DMS114 treated with DMSO at 0.1 percent for 48 hours (cell line): ENCODE measurements around the gene LRRC1.
"Not testable (repeated sequence)": the region's sequence is repeated elsewhere in the genome, so short reads cannot be mapped to it uniquely, and the experiment has no call there.

Experiments
- DNase-seq: peaks from one replicate; lab custom pipeline; 2025; ENCODE audit not compliant: unreplicated experiment; lab: John Stamatoyannopoulos, UW

The LRRC1 gene

GRCh38 chr6:53792016-53792415 lies 2.8 kb upstream of the LRRC1 start:
- no peak for DNase-seq

DNA sequence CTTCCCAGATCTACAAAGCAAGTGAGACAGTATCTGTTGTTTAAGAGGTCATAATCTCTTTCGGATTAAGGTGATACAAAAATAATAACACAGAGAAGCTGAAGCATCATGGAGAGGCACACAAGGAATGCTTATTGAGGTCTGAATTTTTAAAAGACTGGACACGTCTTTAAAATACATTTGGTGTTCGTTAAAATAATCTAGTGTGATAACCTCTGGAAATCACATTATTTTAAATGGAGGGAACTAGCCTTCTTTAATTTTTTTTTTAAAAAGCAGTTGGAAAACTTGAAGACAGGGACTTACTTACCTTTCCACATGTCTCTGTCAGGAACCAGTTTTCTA lies 1.9 kb upstream of the LRRC1 start:
- DNase-seq = no peak

DNA sequence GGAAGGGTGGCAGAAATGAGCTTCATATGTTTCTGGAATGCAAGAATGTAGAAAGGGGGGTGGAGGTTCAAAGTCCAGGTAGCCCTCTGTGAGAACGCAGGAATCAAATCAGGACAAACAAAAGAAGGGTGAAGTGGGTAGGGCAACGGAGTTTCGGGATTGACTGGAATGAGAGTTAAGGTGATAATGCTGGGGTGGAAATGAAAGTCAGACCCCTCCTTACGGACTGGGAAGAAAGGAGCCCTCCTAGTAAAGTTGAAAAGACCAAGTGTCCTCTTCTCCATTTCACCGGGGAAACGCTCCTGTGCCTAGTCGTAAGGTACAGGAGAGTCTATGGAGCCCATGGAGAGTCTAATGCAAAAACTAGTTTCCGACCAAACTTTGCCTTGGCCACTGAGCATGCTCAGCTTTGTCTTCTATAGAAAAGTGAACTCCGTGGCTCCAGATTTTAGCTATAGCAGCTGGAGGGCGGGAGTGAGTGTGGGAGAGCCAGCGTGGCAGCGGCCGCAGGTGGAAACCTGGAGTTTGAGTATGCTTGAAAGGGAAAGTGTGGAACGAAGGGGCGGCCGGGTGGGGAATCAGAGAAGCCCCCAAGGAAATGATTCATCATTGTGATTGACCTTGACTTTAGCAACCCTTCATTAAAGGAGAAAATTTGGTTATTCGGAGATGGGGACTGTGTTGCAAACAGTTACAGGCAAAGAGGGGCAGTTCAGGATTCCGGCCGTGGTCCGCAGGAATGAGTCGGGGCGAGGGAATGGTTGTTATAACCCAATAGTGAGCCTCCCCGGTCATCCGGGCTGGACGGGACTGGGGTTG lies 1.3 kb upstream of the LRRC1 start:
- peak; percentile 73 for DNase-seq

- DNase-seq = peak; percentile 66
These were observed 577 bp upstream of the LRRC1 start for GRCh38 chr6:53794137-53794719.

DNA sequence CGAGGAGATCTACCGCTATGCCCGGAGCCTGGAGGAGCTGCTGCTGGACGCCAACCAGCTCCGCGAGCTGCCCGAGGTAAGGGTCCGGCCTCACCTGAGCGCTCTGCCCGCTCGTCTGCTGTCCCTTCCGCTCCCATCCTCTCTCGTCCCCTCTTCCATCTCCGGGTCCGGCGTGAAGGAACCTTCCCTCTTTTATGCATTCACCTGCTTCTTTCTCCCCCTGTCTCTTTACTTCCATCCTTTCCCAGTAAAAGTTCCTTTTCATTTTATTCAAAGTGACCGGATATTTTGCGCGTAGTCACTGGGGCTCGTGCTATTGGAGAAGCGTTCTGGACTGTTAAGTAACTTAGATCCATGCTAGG lies 516 bp downstream of the LRRC1 start:
- DNase-seq = peak; percentile 45

- no peak for DNase-seq
These were observed 1.1 kb downstream of the LRRC1 start for GRCh38 chr6:53795702-53796450.

GRCh38 chr6:53796451-53796780 lies 1.6 kb downstream of the LRRC1 start:
- DNase-seq = no peak

- no peak for DNase-seq
These were observed 2.0 kb downstream of the LRRC1 start for GRCh38 chr6:53796791-53797190.

DNA sequence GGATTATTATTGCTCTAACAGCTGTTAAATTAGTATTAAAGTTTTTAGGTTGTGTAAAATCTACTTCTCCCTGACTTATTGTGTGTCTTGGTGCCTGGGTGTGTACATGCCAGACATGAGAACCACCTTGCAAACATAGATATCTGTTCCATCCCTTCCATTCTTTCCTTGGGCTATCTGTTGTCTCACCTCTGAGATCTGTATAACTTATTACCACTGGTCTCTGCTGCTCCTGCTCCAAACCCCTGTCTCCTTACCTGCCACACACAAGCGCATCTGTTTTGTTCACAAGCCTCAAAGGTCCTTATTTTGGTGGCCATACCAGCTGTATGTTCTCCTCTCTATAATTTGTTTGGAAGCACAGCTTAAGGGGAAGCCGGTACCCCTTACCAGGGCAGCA lies 2.5 kb downstream of the LRRC1 start:
- no peak for DNase-seq

DNA sequence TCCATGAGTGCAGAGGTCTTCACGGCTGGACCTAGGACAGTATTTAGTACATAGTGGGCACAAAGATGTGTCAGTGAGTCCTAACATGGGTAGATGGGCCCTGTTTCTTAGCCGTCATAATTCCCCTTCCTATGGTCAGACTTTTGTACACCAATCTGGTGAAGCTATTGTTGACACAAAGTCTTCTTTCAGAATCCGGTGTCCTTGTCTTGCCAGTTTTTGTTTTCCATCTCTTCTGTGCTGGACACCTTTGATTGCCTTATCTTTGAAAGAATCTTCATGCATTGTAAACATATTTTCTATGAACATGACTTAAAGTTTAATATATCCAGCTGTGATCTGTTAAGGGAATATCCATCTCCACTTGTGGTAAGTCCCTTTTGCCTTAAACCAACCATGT lies 4.5 kb downstream of the LRRC1 start:
- no peak for DNase-seq

DNA sequence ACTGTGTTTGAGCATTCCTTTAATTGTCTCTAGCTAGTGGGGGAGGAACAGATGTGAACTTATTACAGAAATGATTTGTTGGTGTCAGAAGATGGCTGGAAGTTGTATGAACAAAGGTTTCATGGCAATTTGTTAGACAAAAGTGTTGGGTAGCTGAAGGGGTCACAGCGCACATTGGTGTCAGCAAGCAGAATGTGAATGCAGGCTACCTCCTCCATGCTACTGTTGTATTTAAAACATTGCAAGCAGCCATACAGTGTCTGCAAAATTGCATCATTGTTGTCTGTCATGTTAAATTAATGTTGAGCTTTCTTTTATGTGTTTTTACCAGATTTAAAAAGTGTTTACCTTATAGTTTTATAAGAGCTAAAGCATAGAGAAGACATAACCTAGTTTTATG lies 6.2 kb downstream of the LRRC1 start:
- DNase-seq = no peak

DNA sequence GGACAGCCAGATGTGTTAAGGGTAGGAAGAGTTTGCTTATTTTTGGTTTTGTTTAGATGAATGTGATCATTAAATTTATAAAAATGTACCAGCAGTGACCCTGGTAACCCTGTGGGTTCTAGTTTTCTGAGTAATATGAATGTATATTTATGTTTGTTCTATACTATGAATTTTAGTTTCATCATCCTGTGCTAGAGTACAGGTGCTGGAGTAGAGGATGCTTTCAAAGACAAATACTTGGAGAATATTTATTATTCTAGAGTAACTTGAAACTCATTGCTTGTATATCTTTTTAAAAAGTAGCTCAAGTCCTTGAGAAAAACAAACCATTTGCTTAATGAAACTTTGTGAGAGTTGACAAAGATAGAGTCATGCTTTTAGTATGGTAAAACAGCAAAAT lies 7.8 kb downstream of the LRRC1 start:
- DNase-seq = no peak

GRCh38 chr6:53803081-53803860 lies 8.5 kb downstream of the LRRC1 start:
- DNase-seq = no peak

- no peak for DNase-seq
These were observed 10.2 kb downstream of the LRRC1 start for GRCh38 chr6:53805016-53805415.

DNA sequence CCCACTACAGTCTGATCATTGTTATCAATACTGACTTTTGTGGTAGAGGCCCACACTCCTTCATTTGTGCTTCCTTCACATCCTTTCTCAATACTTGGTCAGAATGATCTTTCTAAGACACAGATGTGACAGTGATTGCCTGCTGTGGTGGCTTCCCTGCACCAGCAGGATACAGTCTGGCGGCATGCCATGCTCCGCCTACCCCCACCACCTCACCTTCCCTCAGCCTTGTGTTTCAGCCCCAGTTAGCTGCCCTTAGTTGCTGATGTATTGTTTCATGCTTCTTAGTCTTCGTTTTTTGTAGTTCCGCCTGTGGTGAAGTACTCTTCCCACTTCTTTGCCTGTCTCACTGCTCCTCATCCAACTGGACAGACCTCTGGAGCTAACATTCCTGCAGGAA lies 10.9 kb downstream of the LRRC1 start:
- DNase-seq = no peak

- DNase-seq = not testable (repeated sequence)
These were observed 12.8 kb downstream of the LRRC1 start for GRCh38 chr6:53807606-53808005.

GRCh38 chr6:53808302-53808881 lies 13.6 kb downstream of the LRRC1 start:
- DNase-seq = no peak

DNA sequence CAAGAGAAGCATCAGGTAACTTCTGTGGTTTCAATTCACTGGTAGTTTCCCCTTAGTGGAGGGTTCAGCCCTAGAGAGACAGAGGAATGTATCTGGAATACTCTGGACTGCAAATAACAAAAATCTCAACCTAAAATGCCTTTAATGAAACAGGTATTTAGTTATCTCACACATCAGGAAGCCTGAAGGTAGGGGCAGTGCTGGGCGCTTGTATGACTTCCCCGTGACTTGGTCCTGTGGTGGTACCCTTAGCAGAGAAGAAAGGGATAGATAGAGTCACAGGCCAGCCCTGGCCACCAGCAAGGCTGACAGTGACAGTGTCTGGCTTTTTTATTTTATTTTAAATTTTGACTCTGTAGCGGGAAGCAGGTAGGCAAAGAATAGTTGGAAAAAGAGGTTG lies 14.9 kb downstream of the LRRC1 start:
- no peak for DNase-seq

GRCh38 chr6:53811082-53811481 lies 16.3 kb downstream of the LRRC1 start:
- DNase-seq = no peak

DNA sequence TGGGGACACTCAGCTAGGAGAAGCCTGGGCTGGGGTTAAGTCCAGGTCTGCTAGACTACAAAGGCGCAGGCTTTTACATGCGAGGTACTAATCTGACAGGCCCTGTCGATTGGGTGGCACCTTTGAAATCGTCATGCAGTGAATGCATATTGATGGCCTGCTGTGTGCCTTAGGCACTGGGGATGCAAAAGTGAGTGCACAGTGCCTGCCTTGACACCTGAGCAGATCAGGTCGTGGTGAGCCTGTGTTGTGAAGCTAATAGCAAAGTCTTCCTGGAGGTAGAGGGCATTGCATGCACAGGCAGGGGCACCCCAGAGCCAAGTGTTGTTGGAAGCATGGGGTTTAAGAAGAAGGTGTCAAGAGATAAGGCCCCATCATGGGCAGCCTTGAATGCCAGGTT lies 16.9 kb downstream of the LRRC1 start:
- DNase-seq = no peak

- DNase-seq = no peak
These were observed 18.3 kb downstream of the LRRC1 start for GRCh38 chr6:53813096-53813495.
